Astrocyte of the cerebellum (primary cell): Measurements from ENCODE around the gene PPP6R3.

Source experiments
- DNase-seq: peaks from one replicate; pipeline ENCODE4 v3.0.0-alpha.2; 2011; ENCODE audit warnings: low read depth
- H3K4me3 ChIP-seq: 2 replicates; pipeline ENCODE4 v1.5.1; 2011; ENCODE audit warnings: mild to moderate bottlenecking, low read depth, low read length, moderate library complexity
- in situ Hi-C: cut with HindIII; loops from 2 replicates; pipeline ENCODE4 v1.10.0; 2017; ENCODE audit warnings: low sequenced_read_pairs
- TF ChIP-seq, protein P1 (sequence below): IDR thresholded peaks from 2 replicates; pipeline ENCODE4 v1.5.1; 2012; ENCODE audit warnings: low read length, low read depth, moderate library complexity, mild to moderate bottlenecking; ENCODE audit errors: missing control alignments

The PPP6R3 gene

DNA sequence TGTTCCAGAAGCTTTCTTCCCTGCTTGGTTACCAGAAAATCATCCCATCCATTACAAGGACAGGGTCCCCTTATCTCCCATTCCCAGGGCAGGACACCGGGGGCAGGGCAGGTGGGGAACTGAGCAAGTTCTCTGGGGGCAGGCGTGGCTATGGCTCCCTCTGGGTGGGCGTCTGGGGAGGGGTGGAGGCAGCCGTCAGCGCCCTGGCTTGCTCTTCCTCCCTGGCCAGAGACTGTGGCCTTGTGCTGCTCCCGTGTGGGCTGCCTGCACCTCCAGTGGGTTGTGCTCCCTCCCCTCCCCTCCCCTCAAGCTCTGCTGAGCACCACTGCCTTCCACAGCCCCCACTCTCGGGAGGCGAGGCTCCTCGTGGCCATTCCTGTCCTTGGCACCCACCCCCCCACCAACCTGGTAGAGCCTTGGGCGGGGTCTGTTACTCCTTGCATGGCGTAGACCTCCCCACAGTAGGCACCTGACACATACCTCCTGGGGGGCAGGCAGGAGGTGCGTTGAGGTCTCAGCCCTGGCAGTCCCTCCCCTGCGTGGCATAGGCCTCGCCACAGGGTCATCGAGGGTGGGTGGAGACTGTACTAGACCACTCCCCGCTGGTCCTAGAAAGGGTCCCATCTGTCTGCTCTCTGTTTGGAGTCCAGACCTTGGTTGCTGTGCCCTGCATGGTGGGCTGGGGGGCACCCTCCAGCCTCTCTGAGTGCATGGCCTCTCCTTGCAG is 24.2 kb upstream of the PPP6R3 start:
- in situ Hi-C loops: no loop called here
- no peak overlapping the region for H3K4me3 ChIP-seq
- DNase-seq: no peak
- TF ChIP-seq, protein P1, sequence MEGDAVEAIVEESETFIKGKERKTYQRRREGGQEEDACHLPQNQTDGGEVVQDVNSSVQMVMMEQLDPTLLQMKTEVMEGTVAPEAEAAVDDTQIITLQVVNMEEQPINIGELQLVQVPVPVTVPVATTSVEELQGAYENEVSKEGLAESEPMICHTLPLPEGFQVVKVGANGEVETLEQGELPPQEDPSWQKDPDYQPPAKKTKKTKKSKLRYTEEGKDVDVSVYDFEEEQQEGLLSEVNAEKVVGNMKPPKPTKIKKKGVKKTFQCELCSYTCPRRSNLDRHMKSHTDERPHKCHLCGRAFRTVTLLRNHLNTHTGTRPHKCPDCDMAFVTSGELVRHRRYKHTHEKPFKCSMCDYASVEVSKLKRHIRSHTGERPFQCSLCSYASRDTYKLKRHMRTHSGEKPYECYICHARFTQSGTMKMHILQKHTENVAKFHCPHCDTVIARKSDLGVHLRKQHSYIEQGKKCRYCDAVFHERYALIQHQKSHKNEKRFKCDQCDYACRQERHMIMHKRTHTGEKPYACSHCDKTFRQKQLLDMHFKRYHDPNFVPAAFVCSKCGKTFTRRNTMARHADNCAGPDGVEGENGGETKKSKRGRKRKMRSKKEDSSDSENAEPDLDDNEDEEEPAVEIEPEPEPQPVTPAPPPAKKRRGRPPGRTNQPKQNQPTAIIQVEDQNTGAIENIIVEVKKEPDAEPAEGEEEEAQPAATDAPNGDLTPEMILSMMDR: no peak

DNA sequence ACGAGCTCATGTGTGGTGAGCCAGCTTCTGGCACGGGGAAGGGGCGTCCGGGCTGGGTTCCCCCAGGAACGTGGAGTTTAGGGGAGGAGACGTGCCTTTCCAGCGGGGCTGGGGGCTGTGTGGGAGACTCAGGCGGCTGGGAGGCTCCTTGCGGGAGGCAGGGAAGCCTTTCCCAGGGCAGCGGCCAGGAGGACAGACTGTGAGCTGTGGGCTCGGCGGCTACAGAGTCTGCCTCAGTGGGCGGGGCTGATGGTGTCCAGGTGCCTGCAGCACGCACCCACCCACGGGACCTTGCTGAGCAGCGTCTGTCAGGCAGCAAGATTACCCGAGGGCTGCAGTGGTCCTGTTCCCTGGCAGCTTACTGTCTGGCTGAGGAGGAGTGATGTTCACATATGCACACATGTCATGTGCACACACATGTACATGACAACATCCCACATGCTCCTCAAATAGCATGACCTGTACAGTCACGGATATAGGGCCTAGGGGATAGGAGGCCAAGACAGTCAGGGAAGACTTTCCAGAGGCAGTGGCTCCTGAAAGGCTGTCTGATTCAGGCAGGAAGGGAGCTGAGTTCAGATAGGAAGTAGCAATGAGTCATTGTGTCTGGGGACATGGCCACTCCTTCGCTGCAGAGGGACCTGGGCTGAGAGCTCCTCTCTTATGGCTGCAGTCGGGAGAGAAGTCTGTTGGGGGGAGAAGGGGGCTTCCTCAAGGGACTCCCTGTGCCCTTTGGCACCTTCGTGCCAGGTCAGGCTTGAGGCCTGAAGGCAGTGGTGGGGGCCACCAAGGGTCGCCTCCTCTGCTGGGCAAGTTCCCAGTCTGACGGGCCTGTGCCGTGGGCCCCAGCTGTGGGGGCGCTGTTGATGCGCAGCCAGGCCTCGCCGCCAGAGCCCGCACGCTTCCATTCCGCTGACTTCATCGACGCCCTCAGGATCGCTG is 23.3 kb upstream of the PPP6R3 start:
- in situ Hi-C loops: no loop called here
- DNase-seq: no peak
- H3K4me3 ChIP-seq: no peak overlapping the region
- TF ChIP-seq, protein P1: no peak

DNA sequence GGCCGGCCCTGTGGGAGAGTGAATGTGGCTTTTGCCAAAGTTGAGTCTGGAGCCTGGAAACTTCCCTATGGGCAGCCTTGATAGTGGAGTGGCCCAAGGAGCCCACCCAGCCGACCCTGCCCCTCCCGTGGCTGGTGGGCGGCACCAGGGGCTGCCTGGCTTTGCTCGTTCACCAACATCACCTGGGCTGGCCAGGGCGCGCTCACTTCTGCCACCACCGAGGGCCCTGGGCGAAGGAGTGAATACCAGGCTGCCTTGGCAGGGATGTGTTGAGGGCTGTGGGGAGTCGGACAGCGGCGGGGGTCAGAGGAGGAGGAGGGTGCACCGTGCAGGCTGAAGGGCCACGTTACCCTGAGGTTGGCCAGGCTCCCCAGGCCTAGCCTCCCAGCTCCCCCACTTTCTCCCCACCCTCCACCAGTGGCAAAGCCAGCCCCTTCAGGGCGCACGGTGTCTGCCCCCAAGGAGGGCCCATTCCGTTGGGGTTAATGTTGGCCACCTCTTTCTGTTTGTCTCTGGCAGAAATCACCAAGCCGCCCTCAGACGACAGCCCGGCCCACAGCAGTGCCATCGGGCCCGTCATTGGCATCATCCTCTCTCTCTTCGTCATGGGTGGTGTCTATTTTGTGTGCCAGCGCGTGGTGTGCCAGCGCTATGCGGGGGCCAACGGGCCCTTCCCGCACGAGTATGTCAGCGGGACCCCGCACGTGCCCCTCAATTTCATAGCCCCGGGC is 22.5 kb upstream of the PPP6R3 start:
- in situ Hi-C loops: no loop called here
- H3K4me3 ChIP-seq: no peak overlapping the region
- no peak for DNase-seq
- TF ChIP-seq, protein P1: no peak

DNA sequence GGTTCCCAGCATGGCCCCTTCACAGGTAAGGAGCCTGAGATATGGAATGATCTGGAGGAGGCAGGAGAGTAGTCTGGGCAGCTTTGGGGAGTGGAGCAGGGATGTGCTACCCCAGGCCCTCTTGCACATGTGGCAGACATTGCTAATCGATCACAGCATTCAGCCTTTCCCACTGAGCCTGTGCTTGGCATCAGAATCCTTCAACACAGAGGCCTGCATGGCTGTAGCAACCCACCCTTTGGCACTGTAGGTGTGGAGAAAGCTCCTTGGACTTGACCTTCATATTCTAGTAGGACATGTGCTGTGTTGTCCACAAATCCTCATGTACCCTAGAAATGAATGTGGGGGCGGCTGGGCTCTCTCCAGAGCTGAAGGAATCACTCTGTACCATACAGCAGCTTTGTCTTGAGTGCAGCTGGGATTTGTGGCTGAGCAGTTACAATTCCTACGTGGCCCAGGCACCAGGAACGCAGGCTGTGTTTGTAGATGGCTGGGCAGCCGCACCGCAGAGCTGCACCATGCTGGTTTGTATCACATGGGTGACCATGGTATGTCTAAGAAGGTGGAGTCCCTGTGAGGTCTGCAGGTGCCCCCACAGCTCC is 21.8 kb upstream of the PPP6R3 start:
- DNase-seq: no peak
- TF ChIP-seq, protein P1: no peak
- in situ Hi-C loops: no loop called here
- H3K4me3 ChIP-seq: no peak overlapping the region

DNA sequence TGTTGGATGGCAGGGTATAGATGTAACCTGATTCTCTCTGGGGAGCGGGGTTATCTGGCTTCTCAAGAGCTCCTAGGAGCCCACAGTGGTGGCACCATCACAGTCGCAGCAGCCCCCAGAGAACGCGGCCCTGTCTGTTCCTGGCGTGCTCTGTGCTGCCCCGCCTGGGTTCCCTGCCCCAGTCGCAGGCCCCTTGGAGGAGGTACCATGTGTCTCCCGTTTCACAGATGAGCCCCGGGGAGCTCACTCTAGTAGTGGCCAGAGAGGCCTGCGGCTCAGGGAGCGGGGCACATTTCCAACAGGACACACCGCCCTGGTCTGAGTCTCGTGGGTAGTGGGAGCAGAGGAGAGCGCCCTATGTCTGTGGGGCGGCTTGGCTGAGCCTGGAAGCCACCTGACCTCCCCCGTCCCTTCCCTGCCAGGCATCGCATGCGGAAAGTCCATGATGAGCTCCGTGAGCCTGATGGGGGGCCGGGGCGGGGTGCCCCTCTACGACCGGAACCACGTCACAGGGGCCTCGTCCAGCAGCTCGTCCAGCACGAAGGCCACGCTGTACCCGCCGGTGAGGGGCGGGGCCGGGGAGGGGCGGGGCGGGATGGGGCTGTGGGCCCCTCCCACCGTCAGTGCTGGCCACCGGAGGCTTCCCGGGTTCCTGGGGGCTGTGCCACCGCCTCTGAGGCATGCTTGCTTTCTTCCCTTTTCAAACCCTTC is 21.0 kb upstream of the PPP6R3 start:
- H3K4me3 ChIP-seq: no peak overlapping the region
- no peak for DNase-seq
- in situ Hi-C loops: no loop called here
- TF ChIP-seq, protein P1: no peak
